Measurements from ENCODE around the gene COLEC11. TPM values are rescaled to one million over a fixed set of nuclear protein-coding genes. Genes with fewer than 3 reads are reported as not detected.

Gene COLEC11
- polyA plus RNA-seq, 1 experiment: 0.15 TPM

GRCh38 chr2:3602553-3603339 lies 7.8 kb downstream of the COLEC11 start:
- Histone ChIP-seq H3K36me3 (ENCODE audit: control insufficient read depth, insufficient read depth, low read length) (no peaks in the 10 kb centered on the region), H3K27me3 (ENCODE audit: control insufficient read depth, insufficient read depth, low read length) (no peaks in the 10 kb centered on the region), H3K4me3 (ENCODE audit: low read depth, low read length) (no peak overlapping the region)
- ChIA-PET POLR2A (no interaction called here), CTCF (interaction anchor here (0.9 kb wide), 1 partner anchor 11 kb away, joined by 3 read pairs; no protein-coding TSS in a partner anchor)
- no peak for TF ChIP-seq CTCF (IDR thresholded peaks at IDR 0.05; ENCODE audit: insufficient read depth, low read depth, low read length)
- DNase-seq (ENCODE audit: low read depth): no peak

GRCh38 chr2:3603536-3604206 lies 8.8 kb downstream of the COLEC11 start:
- POLR2A ChIA-PET: no interaction called here
- H3K27me3 ChIP-seq (ENCODE audit: control insufficient read depth, insufficient read depth, low read length): no peaks in the 10 kb centered on the region

GRCh38 chr2:3604207-3604877 lies 9.4 kb downstream of the COLEC11 start:
- H3K36me3 ChIP-seq (ENCODE audit: control insufficient read depth, insufficient read depth, low read length): no peaks in the 10 kb centered on the region
- ChIA-PET POLR2A (no interaction called here), CTCF (no interaction called here)
- peaks cover 1% of the 10 kb centered on the region; the same call in 1 of the 2 replicates for H3K27me3 ChIP-seq (ENCODE audit: control insufficient read depth, insufficient read depth, low read length)
- TF ChIP-seq CTCF (IDR thresholded peaks at IDR 0.05; ENCODE audit: insufficient read depth, low read depth, low read length): no peak
- no peak overlapping the region for H3K4me3 ChIP-seq (ENCODE audit: low read depth, low read length)
- no peak for DNase-seq (ENCODE audit: low read depth)

More at GRCh38 chr2:3603536-3604206, 8.8 kb downstream of the COLEC11 start:
- no peaks in the 10 kb centered on the region for H3K36me3 ChIP-seq (ENCODE audit: control insufficient read depth, insufficient read depth, low read length)
- no peak for TF ChIP-seq CTCF (IDR thresholded peaks at IDR 0.05; ENCODE audit: insufficient read depth, low read depth, low read length)
- no peak for DNase-seq (ENCODE audit: low read depth)
- CTCF ChIA-PET: no interaction called here
- no peak overlapping the region for H3K4me3 ChIP-seq (ENCODE audit: low read depth, low read length)

- Histone ChIP-seq H3K27me3 (ENCODE audit: control insufficient read depth, insufficient read depth, low read length) (peaks cover 1% of the 10 kb centered on the region; the same call in 1 of the 2 replicates), H3K36me3 (ENCODE audit: control insufficient read depth, insufficient read depth, low read length) (no peaks in the 10 kb centered on the region), H3K4me3 (ENCODE audit: low read depth, low read length) (no peak overlapping the region)
- ChIA-PET POLR2A (no interaction called here), CTCF (no interaction called here)
- DNase-seq (ENCODE audit: low read depth): no peak
- TF ChIP-seq CTCF (IDR thresholded peaks at IDR 0.05; ENCODE audit: insufficient read depth, low read depth, low read length): no peak
Observed at GRCh38 chr2:3604991-3605961, 10.4 kb downstream of the COLEC11 start.

Measured in BJ (cell line).